ENCODE data around the gene PSORS1C2.

Gene PSORS1C2

DNA sequence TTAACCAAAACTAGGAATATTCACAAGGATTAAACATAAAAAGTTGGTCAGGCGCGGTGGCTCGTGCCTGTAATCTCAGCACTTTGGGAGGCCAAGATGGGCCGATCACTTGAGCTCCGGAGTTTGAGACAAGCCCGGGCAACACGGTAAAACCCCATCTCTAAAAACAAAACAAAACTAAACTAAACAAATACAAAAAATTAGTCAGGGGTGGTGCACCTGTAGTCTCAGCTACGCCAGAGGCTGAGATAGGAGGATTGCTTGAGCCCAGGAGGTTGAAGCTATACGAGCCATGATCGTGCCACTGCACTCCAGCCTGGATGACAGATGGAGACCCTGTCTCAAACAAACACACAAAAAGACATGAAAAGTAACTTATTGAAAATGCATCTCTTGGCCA lies 3.2 kb downstream of the PSORS1C2 start:
- DNase-seq = no peak

DNA sequence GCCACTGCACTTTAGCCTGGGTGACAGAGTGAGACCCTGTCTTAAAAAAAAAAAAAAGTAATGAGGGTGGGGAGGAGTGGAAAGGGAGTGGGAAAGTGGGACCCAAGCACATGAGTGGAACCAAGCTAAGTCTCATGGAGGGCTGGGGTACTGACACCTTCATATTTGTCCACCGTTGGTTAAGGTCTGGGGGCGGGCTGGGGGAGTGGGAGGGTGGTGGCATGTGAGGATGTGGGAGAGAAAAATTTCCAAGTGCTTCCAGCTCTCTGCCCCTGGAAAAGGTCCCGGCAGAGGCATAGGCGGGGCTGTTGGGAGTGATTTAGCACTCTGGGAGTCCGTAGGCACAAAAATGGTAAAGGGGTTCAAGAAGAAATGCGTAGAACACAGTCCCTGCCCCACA lies 6.1 kb downstream of the PSORS1C2 start:
- DNase-seq = no peak

DNA sequence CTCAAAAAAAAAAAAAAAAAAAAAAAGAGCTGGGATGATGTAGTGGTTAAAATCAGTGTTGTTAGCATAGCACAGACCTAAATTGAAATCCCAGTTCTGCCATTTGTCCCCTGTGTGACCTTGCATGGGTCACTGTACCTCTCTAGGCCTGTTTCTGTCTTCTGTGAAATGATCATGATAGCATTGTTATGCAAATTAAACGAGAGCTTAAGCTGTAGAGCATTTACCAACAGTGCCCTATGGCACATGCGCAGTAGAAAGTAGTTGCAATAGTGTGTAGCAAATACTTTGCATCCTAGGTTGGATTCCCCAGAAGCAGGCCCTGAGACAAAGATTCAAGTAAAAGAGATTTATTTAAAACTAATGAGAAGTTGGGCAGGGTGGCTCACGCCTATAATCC lies 7.3 kb downstream of the PSORS1C2 start:
- DNase-seq = no peak

DNA sequence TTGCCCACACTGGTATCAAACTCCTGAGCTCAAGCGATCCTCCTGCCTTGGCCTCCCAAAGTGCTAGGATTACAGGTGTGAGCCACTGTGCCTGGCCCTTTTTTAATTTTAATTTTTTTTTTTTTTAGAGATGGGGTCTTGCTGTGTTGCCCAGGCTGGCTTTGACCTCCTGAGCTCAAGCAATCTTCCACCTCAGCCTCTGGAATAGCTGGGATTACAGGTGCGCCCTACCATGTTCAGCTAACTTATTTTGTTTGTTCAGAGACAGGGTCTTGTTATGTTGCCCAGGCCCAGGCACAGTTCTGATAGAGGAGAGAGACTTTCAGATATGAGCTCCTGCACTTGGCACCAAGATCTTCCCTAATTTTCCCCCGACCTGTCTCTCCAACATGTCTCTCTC lies 8.1 kb downstream of the PSORS1C2 start:
- no peak for DNase-seq

DNA sequence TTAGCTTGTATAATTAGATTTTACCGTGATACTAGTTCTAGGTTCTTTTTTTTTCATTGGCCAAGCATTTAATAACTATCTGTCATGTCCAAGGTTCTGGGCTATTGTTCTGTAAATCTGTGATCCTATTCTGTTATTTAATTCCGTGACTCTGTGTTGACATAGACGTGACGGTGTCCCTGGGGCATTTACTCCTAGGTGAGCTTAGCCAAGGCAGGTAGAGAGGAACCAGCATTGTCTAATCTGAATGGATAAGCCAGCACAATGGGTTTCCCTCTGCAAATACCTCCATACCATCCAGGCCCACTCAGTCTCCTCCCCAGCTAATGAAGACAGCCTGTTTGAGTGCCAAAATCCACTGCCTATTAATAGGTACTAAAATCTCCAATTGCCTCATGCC lies 9.7 kb downstream of the PSORS1C2 start:
- DNase-seq = no peak

DNA sequence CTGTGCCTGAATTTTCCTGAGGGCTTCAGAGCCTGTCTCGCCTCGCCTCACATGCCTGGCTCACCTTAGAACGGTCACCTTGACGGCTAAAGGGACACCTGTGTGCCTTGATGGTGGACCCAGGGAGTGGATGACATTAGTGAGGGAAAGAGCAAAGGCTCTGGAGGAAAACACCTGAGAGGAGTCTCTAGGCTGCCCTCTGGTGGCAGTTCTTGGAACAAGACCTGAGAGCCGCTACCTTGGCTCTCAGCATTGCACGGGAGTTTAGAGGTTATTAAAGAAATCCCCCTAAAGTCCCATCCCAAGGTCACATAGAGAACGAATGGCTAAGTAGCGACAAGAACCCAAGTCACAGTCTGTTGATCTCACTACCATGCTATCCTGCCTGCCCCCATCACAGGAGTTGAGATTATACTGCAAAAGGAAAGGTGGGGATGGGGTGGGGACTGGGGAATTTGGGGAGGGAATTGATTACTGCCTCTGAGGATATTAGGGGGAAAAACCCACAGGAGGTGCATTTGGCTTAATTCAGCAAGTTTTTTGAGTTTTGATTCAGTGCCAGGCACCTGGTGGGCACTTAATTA lies 10.7 kb downstream of the PSORS1C2 start:
- peak in 1 of 2 donors; percentile 63 for DNase-seq

DNA sequence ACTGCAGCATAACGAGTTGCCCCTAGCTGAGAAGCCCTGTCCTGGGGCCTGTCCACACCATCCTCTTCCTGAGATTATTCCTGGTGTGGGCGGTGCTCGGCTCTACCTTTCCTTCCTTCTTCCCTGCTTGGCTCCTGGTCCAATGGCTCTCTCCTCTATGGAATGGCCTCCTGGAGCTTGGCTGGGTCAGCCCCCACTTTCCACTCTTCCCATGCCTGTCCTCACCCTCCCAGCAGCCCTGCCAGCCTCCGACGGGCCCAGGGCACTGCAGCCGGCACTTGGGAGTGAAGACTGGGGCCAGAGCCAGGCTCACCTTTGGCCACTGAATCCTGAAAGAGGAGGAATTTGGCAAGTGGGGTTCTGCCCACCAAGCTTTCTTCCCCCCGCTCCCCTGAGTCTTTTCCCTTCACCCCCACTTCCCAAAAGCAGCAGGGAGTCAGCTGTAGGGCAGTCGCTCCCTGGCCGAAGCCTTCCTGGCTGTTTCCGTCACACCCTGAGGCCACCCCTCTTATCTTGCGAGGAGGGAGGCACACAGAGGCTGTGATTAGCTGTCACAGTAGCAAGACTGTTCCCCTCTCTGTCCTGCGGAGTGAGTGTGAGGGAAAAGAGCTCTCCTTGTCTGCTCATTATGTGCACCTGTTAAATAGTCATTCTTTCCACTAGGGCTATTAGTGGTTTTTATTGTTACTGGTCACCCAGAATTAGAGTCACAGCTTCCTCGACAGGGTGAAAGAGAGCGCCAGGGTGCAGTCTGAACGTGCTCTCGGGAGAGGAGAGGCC lies 12.3 kb downstream of the PSORS1C2 start:
- DNase-seq = no peak

DNA sequence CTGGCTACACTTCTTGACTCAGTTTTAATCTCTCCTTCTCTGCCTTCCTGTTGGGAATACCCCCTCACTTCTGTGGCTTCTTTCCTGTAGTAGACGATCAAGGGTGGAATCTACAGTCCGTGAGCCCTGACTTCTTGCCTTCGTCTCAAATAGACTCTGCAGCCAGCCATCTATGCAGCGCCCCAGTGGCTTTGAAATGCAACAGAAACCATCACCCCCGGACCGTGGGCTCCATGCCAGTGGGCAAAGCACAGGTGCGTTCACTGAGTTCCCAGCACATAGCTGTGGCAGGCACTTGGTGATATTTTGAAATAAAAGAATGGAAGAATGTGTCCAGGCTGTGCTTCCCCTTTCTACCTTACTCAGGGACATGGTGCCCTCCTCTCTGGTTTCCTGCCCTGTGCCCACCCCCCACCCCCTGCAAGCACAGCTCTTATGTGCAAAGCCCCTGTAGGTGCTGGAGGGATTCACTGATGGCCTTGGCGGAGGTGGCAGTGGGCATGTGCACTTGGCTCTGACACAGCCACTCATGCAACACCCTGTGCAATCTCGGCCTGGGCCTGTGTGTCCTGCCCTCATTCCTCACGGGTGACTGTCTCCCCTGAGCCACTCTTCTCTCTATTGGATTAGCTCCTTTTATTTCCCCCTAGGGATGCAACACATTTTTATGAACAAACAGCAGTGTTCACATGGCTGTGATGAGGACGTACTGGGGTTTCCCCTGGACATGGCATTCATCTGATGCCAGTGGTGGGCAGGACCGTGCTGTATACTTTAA lies 13.1 kb downstream of the PSORS1C2 start:
- DNase-seq = peak in 1 of 2 donors; percentile 38

DNA sequence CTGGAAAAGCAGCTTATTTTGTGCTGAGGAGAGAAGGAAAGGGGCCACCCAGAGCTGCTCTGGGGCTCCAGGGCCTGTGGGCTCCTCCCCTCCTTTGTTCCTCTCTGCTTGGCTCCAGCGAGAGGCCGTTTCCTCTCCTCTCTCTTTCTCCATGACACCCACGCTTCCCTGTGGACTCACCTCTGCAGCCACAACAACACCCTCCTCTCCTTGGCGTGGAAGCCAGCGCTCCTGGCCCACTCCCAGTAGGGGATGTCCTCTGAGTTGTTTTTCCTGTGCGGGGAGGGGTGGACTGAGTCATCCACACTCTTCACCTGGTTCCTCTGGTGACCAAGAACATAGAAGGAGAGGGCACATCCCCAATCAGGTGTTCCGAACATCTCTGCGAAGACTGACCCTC lies 13.7 kb downstream of the PSORS1C2 start:
- no peak for DNase-seq

DNA sequence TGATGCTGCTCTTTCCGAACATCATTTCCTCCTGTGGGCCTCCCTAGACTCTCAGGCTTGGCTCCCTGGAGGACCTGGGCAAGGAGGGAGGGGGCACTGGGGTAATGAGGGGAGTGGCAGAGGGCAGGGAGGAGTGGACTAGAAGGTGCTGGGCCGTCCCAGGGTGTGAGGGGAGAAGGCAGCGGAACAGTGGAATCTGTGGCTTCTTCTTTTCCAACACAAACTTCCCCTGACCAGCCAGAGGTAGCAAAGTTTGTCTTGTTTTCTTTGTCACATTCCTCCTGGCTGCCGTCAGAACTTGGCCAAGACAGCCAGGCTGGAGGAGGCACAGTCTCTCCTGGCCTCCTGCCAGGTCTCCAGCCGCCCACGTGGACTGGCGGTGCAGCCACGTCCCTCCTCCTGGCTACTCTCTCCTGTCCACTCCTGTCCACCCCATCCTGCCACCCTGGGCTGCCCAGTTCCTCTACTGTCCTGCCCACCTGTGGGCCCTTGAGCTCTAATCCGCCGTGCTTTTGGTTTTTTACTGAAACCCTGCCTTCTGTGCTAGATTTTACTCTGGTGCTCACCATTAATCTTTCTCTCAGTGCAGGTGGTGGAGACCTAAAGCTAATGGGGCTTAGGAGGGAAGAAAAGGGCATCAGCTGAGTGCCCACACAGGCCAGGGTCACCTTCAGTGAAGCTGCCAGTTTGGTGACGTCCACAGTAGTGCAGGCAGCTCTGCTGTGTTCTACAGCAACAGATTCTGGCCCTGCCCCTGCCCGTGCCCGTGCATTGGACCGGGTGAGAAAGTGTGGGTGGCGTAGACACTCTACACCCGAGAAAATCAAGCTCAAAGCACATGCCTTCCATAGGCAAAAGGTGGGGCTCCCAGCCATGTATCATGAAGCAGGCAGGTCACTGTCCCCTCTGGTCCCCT lies 15.8 kb downstream of the PSORS1C2 start:
- peak in 1 of 2 donors; percentile 14 for DNase-seq

DNA sequence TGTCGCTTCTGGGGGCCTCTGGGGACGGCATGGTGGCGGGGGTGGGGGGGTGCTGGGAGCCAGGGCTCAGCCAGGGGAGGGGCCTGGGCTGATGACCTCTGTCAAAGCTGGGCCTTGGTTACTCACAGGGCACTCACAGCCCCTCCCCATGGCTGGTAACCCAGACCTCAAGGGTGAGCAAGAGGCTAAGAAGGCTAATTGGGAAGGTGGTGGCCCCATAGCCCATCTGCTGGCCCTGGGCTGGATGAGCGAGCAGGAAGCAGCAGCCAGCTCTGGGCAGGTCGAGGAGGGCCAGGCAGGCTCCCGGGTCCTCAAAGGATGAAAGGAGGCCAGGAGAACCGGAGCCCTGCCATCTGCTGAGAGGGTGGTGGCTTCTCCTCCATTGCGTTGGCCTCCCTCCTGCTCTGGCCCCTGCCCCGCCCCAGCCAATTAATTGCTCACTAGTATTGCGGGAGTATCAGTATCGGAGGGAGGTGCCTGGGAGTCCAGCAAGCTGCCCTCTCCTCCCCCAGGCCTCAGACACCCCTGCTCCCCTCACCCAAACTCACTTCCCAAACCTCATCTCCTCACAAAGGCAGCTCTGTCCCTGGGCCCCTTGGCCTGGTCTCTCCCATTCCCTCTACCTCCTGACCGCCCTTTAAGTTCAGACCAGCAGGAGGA lies 17.6 kb downstream of the PSORS1C2 start:
- no peak for DNase-seq

DNA sequence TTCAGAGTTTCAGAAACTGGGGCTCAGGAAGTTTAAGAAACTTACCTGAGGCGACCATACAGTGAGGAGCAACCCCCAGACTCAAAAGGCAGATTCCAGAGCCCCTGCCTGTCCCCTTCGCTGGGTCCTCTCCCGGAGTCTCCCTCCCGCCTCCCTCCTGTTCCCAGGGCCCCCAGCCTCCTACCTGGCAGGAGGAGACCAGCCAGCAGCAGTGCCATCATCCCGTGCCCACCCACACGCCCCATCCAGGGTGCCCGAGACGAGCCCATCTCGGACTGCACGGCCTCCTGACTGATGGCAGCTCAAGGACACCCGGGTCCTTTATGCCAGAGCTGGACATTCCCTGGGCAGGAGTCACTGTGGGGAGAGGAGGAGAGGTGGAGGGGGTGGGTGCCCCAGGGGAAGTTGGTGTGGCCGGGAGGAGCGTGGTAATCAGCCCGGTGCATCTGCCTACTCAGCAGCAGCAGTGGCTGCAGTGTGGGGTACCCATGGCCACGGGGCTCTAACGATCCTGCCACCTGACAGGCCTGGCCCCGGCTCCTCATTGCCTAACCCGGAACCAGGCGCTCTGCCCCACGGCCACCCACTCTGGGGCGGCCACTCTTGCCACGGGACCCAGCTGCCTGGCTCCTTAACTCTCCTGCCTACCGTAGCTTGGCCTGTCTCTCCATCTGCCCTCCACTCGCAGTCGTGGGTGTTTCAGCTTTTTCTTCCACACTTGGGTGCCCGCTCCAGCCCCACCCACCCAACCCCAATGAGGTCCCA lies 18.5 kb downstream of the PSORS1C2 start, which contains the start of gene CDSN:
Gene CDSN, minus strand, starts transcription at position 296 of the 765 bp plus-strand sequence. Its CDS starts 27 bp downstream, at position 269.
- no peak for DNase-seq

DNA sequence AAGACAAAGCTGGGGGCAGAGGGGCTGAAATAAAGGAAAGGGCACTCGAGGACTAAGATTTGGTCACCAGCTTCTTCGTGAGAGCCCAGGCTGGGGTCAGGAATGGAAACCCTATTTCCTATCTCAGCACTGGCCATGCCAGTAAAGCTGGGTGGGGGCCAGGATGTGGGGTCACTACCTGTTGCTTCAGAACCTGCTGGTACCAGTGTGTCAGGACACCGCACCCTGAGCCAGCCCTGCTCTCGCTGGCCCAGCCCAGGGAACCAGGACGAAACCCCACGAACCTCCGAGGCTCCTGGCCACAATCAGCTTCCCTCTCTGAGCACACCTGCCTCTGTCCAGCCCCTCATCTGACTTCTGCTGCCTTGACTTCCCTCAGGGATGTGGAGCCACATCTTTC lies 20.7 kb downstream of the PSORS1C2 start:
- DNase-seq = no peak

DNA sequence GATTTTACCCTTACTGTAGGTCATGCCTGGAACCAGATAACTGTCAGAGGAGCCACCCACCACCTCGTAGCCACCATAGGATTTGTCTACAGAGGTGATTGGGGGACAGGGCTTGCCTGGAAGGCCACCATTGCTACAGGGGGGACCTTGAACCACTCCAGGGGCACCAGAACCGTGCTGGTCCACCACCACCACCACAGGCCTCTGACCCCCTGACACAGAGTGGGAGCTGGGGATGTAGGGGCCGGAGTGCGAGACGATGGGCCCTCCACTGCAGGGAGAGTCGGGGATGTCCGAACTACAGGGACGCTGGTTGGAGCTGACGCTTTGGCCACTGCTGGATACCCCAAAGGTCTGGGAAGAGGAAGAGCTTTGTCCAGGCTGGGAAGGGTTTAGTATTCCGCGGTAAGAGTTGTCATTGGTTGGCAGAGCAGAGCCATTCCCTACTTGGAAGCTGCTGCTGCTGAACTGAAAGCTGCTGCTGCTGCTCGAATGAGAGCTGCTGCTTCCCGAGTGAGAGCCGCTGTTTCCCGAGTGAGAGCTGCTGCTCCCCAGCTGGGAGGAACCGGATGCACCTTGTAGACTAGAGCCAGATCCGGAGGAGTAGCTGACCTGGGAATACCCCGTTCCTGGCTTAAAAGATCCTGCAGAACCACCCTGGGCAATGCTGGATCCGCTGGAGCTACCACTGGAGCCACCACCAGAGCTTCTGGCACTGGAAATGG lies 22.0 kb downstream of the PSORS1C2 start:
- no peak for DNase-seq

DNA sequence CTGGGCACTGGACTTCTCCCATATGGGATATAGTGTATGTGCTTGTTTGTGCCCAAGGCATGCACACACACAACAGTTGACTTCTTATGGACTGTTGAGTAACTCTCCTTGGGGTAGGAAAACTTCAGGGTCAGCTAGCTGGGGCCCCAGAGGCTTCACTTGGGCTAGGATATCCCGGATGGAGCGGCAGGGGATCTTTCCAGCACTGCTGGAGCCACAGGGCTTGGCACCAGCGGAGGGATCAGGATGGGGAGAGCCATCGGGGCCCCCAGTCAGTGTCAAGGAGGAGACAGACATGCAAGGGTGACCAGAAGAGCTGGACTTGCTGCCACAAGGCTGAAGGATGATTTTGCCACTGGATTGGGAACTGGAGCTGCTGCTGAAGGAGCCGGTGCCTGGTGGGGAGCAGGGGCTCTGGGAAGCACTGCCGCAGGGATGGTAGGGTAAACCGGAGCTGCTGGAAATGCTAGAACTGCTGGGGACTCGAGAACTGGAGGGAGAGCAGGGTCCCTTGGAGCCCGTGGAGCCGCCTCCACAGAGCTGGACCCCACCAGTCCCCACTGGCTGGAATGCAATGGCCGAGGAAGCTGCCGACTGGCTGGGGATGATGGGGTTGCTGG lies 22.8 kb downstream of the PSORS1C2 start:
- DNase-seq = no peak

DNA sequence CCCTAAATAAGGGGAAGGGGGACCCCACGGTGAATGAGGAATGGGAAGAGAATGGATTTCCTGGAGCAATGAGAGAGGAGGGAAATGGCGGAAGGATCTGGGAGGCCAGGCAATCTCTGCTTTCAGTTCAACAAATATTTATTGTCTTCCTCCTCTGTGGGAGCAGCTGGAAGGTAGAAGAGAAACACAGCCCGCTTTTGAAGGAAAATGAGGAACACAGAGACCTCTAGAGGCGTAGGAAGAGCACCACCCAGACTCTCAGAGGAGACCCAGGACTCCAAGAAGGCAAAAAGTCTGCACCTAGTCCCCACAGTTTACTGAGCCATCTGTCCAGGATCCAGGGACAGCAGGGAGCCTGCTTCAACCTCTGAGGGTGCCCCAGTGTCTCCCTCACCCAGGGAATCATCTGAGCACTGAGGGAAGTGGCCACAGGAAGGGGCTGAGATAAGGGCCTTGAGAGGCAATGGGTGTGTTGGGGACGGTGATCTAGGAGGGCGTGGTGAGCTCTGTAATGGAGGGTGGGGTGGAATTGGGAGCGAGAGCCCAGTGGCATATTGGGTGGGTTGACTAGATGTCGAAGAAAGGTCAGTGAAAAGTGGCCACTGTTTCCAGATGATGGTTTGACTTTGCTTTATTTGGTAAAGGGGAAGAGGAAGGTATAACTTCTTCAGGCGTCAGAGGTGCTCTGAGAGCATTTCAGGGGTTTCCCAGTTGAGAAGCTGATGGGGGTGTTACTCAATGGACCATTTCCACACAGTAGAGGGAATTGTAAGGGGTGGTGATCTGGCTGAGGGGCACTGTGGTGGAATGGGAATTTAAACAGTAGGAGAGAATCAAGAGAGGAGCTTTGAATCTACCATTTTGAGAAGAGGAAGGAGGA lies 23.7 kb downstream of the PSORS1C2 start:
- peak in 1 of 2 donors; percentile 31 for DNase-seq

DNA sequence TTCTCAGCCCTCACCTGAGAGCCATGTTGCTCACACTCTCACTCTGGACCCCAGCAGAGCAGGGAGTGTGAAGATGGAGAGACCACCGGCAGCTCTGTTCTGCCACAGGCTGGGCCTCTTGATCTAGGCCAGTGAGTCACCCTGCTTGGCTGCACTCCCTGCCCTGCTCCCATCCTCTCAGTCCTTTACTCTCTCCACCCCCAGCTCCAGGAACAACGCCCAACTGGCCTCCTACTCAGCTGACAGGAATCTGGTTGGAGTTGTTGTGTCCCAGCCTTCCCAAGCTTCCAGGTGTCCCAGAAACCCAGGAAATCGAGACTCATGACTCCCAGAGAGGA lies 24.4 kb downstream of the PSORS1C2 start, which contains the start of gene PSORS1C1:
Gene PSORS1C1, plus strand, starts transcription at position 260 of the 338 bp plus-strand sequence. CDS start 14,833 bp downstream, outside the sequence.
- no peak for DNase-seq

DNA sequence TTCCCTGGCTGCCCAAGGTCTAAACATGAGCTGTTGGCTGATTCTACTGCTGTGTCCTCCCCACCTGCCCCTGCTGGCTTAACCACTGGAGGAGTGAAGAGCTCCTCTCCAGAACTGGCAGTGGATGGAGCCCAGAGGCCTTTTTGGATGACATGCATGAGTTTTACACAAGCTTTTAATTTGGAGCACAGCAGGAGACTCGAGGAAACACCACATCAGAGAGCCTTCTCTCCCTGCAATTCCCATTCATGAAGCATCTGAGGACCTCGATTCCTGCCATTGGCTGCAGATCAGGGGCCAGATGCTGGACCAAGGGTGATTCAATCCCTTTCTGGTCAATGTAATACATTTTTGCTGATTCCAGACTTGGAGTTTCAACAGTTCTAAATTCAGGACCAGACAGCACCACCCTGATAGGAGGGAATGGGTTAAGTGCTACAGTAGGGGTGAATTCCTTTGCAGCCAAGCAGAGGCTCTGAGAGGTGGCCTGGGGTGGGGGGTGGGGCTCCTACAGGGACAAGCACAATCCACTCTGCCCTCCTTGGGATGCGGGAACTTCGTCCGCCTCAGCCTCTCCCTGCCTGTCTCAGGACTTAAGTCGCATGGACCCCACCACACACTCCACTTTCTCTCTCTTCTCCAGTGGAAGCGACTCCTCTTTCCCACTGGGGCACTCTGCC lies 24.9 kb downstream of the PSORS1C2 start:
- DNase-seq = no peak

Data from inflammatory macrophage treated with lipopolysaccharide for 1 hour (primary cell).